ENCODE measurements around the gene NR6A1.

The NR6A1 gene

GRCh38 chr9:124795881-124796431, 24.8 kb upstream of the NR6A1 start:
- no peak for DNase-seq

GRCh38 chr9:124794902-124795491, 23.9 kb upstream of the NR6A1 start:
- no peak for DNase-seq

- no peak for DNase-seq
Observed at GRCh38 chr9:124793015-124793541, 22.0 kb upstream of the NR6A1 start.

- no peak for DNase-seq
Observed at GRCh38 chr9:124792257-124793014, 21.3 kb upstream of the NR6A1 start.

GRCh38 chr9:124790801-124791505, 19.8 kb upstream of the NR6A1 start:
- no peak for DNase-seq

GRCh38 chr9:124790301-124790700, 19.2 kb upstream of the NR6A1 start:
- no peak for DNase-seq

- DNase-seq = no peak
Observed at GRCh38 chr9:124789531-124789930, 18.4 kb upstream of the NR6A1 start.

- DNase-seq = no peak
Observed at GRCh38 chr9:124788542-124789217, 17.6 kb upstream of the NR6A1 start.

GRCh38 chr9:124786881-124787573, 15.9 kb upstream of the NR6A1 start:
- DNase-seq = no peak

GRCh38 chr9:124784509-124784908, 13.4 kb upstream of the NR6A1 start:
- no peak for DNase-seq

GRCh38 chr9:124783830-124784229, 12.7 kb upstream of the NR6A1 start:
- no peak for DNase-seq

GRCh38 chr9:124782661-124783574, 11.8 kb upstream of the NR6A1 start:
- no peak for DNase-seq

GRCh38 chr9:124781967-124782660, 11.0 kb upstream of the NR6A1 start:
- no peak for DNase-seq

GRCh38 chr9:124780757-124781151, 9.6 kb upstream of the NR6A1 start:
- no peak for DNase-seq

GRCh38 chr9:124780060-124780756, 9.1 kb upstream of the NR6A1 start:
- no peak for DNase-seq

- DNase-seq = no peak
Observed at GRCh38 chr9:124779368-124780059, 8.4 kb upstream of the NR6A1 start.

GRCh38 chr9:124778575-124779367, 7.7 kb upstream of the NR6A1 start:
- DNase-seq = no peak

- DNase-seq = peak; percentile 65
Observed at GRCh38 chr9:124776954-124777648, 6.0 kb upstream of the NR6A1 start, which contains the start of gene OLFML2A. TSS of gene OLFML2A (plus strand) at chr9:124777133. CDS start at chr9:124777271, 138 bp downstream.

Data from NCI-H82 (cell line).